Iris pigment epithelial cell (primary cell): ENCODE results near the gene COG8.

Source experiments
- DNase-seq: peaks from one replicate; pipeline ENCODE4 v3.0.0-alpha.2; 2011; ENCODE audit warnings: low read depth

The COG8 gene

DNA sequence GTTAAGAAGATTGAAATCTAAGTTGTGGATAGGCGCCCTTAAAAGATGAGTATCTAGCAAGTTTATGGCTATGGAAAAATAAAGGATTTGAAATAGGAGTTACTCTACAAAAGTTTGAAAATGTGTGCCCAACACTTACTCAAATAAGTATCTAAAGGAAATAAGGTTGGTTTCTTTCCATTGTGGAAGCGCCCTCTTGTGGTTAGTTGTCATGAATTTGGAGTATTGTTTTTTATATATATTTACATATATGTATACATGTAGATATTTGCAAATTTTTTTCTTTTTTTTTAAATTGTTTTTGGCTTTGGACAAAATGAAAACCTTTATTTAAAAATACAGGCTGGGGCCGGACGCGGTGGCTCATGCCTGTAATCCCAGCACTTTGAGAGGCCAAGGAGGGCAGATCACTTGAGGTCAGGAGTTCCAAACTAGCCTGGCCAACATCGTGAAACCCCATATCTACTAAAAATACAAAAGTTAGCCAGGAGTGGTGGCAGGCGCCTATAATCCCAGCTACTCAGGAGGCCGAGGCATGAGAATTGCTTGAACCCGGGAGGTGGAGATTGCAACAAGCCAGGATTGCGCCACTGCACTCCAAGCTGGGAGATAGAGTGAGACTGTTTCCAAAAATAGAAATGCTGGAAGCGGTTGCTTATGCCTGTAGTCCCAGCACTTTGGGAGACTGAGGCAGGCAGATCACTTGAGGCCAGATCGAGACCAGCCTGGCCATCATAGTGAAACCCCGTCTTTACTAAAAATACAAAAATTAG is 52.2 kb downstream of the COG8 start:
- DNase-seq = peak; percentile 83

DNA sequence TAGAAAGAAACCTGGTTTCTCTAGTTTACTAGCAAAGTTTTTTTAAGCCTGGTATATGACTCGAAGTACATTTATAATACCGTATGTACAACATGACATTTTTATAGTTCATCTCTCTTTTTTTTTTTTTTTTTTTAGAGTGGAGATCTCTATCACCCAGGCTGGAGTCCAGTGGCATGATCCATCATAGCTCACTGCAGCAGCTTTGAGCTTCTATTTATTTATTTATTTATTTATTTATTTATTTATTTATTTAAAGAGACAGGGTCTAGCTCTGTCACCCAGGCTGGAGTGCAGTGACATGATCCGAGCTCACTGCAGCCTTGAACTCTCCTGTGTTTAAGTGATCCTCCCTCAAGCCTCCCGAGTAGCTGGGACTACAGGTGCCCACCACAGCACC is 54.1 kb downstream of the COG8 start:
- no peak for DNase-seq

DNA sequence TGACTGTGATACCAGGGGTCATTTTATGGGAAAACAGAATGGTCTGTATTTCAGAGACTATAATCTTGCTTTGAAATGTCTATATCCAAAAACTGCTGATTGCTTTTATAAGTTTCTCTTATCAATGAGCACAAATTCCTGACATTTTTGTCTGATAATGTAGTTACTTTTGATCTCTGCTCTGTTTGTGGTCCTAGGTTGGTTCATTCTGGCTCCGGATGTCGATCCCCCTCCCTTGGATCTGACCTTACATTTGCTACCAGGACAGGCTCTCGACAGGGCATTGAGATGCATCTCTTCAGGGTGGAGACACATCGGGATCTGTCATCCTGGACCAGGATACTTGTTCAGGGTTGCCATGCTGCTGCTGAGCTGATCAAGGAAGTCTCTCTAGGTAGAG is 55.5 kb downstream of the COG8 start:
- no peak for DNase-seq

DNA sequence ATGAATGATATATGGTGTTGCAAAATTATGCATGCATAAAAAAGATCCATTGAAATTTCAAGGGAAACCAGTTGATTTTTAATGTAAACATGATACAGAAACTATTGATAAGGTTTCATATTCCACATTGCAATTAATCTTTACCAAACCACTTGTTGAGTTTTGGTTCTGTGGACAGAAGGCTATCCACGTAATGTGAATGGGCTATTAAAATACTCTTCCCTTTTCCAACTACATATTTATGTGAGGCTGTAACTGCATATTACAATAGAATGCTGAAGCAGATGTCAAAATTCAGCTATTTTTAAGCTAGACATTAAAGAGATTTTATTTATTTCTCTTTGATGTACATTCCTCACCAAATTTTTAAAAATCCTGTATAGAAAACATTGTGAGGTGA is 62.0 kb downstream of the COG8 start:
- no peak for DNase-seq
